GM06990 (cell line): ENCODE data around the gene EIF5.
"Not testable (repeated sequence)": the region's sequence is repeated elsewhere in the genome, so short reads cannot be mapped to it uniquely, and the experiment has no call there.

Experiments
- DNase-seq: peaks from one replicate; pipeline ENCODE4 v3.0.0-alpha.2; 2011; ENCODE audit not compliant: insufficient read length; ENCODE audit errors: extremely low read depth
- H3K27me3 ChIP-seq: replicated peaks from 2 replicates; pipeline ENCODE4 v1.6.0; 2011; ENCODE audit warnings: low read length; ENCODE audit not compliant: control insufficient read depth, insufficient read depth
- H3K36me3 ChIP-seq: 2 replicates; pipeline ENCODE4 v1.5.1; 2011; ENCODE audit warnings: low read length; ENCODE audit not compliant: control insufficient read depth, insufficient read depth
- H3K4me3 ChIP-seq: replicated peaks from 2 replicates; pipeline ENCODE4 v1.5.1; 2011; ENCODE audit warnings: low read depth, mild to moderate bottlenecking, control low read depth, low read length
- CTCF ChIP-seq: IDR thresholded peaks from 2 replicates; pipeline ENCODE4 v1.5.1; 2011; ENCODE audit warnings: low read length, control low read depth, mild to moderate bottlenecking, inconsistent platforms; ENCODE audit not compliant: insufficient read depth, poor library complexity, severe bottlenecking

The EIF5 gene

GRCh38 chr14:103356024-103356682 is 22.1 kb downstream of the EIF5 start:
- TF ChIP-seq CTCF = no peak
- Histone ChIP-seq H3K4me3 (no peak overlapping the region), H3K27me3 (no peaks in the 10 kb centered on the region), H3K36me3 (no peaks in the 10 kb centered on the region)
- DNase-seq = no peak

- not testable (repeated sequence) for H3K27me3 ChIP-seq, H3K36me3 ChIP-seq, H3K4me3 ChIP-seq, DNase-seq
These were observed 23.5 kb downstream of the EIF5 start for GRCh38 chr14:103357552-103357951.

- H3K4me3 ChIP-seq = no peak overlapping the region
- no peaks in the 10 kb centered on the region for H3K27me3 ChIP-seq
- TF ChIP-seq CTCF = no peak
- DNase-seq = no peak
- no peaks in the 10 kb centered on the region for H3K36me3 ChIP-seq
These were observed 26.5 kb downstream of the EIF5 start for GRCh38 chr14:103360548-103360947.

- no peak for DNase-seq
- Histone ChIP-seq H3K4me3 (no peak overlapping the region), H3K36me3 (no peaks in the 10 kb centered on the region), H3K27me3 (no peaks in the 10 kb centered on the region)
- TF ChIP-seq CTCF = no peak
These were observed 27.8 kb downstream of the EIF5 start for GRCh38 chr14:103361867-103362266.

GRCh38 chr14:103362780-103363179 is 28.7 kb downstream of the EIF5 start:
- DNase-seq = no peak
- no peak overlapping the region for H3K4me3 ChIP-seq
- no peaks in the 10 kb centered on the region for H3K36me3 ChIP-seq
- no peaks in the 10 kb centered on the region for H3K27me3 ChIP-seq
- no peak for TF ChIP-seq CTCF

- no peak for TF ChIP-seq CTCF
- no peak for DNase-seq
- Histone ChIP-seq H3K36me3 (no peaks in the 10 kb centered on the region), H3K27me3 (no peaks in the 10 kb centered on the region), H3K4me3 (no peak overlapping the region)
These were observed 32.7 kb downstream of the EIF5 start for GRCh38 chr14:103366741-103367140.
